Smooth muscle cell (in vitro differentiated cells): ENCODE data around the gene NMU. TPM values are rescaled to one million over a fixed set of nuclear protein-coding genes. Genes with fewer than 3 reads are reported as not detected.
"Not testable (repeated sequence)": the region's sequence is repeated elsewhere in the genome, so short reads cannot be mapped to it uniquely, and the experiment has no call there.

ENCODE experiments used
- DNase-seq: peaks from one replicate; lab custom pipeline; 2025; ENCODE audit not compliant: unreplicated experiment; lab: John Stamatoyannopoulos, UW
- H2AFZ ChIP-seq: fragments of 200-600 bp; sonication (generic); 2 replicates; pipeline ENCODE4 v1.6.0; 2016; ENCODE audit warnings: antibody characterized with exemption, low read depth, mild to moderate bottlenecking
- H3F3A ChIP-seq: fragments of 200-600 bp; sonication (generic); 2 replicates; pipeline ENCODE4 v1.6.0; 2017; ENCODE audit warnings: antibody characterized with exemption, low read depth
- H3K27ac ChIP-seq: fragments of 200-600 bp; sonication (generic); 2 replicates; pipeline ENCODE4 v1.5.1; 2016; ENCODE audit warnings: low read depth, mild to moderate bottlenecking
- H3K27me3 ChIP-seq: fragments of 200-600 bp; sonication (generic); 2 replicates; pipeline ENCODE4 v1.6.1; 2016; ENCODE audit warnings: low read depth, mild to moderate bottlenecking
- H3K36me3 ChIP-seq: fragments of 200-600 bp; sonication (generic); 2 replicates; pipeline ENCODE4 v1.5.1; 2016; ENCODE audit warnings: low read depth
- H3K4me1 ChIP-seq: fragments of 200-600 bp; sonication (generic); 2 replicates; pipeline ENCODE4 v1.5.1; 2016; ENCODE audit warnings: low read depth
- H3K4me2 ChIP-seq: fragments of 200-600 bp; sonication (generic); 2 replicates; pipeline ENCODE4 v1.6.0; 2016; ENCODE audit warnings: mild to moderate bottlenecking
- H3K4me3 ChIP-seq: fragments of 200-600 bp; sonication (generic); 2 replicates; pipeline ENCODE4 v1.5.1; 2016; ENCODE audit warnings: mild to moderate bottlenecking
- H3K79me2 ChIP-seq: fragments of 200-600 bp; sonication (generic); 2 replicates; pipeline ENCODE4 v1.6.0; 2016; ENCODE audit warnings: low read depth, mild to moderate bottlenecking
- H3K9ac ChIP-seq: fragments of 200-600 bp; sonication (generic); 2 replicates; pipeline ENCODE4 v1.6.0; 2016; ENCODE audit warnings: low read depth
- H3K9me3 ChIP-seq: fragments of 200-600 bp; sonication (generic); replicated peaks from 2 replicates; pipeline ENCODE4 v1.5.1; 2016; ENCODE audit warnings: low read depth
- H4K20me1 ChIP-seq: fragments of 200-600 bp; sonication (generic); 2 replicates; pipeline ENCODE4 v1.6.0; 2016; ENCODE audit warnings: low read depth
- WGBS: methylation state at CpG from one replicate; pipeline ENCODE4 v1.1.7; 2016; ENCODE audit warnings: low lambda C conversion rate; 5-methylcytosine and 5-hydroxymethylcytosine counted together
- polyA plus RNA-seq: library from polyadenylated mRNA; unstranded; fragments of >200 nt; fragmentation: Nextera tagmentation; extraction: Ambion mirVana; gene quantifications from 2 replicates; pipeline ENCODE4 v1.2.1, GENCODE V29; 2016
- total RNA-seq: library from RNA; depleted of rRNA; stranded (reverse); fragments of >200 nt; gene quantifications from 2 replicates; pipeline ENCODE4 v1.2.3, GENCODE V29; 2014
- TF ChIP-seq, protein P1 (sequence below): fragments of 200-600 bp; sonication (generic); IDR thresholded peaks from 2 replicates; pipeline ENCODE4 v1.5.1; 2017; ENCODE audit warnings: borderline replicate concordance, mild to moderate bottlenecking, antibody characterized with exemption; ENCODE audit not compliant: insufficient read depth, poor library complexity, severe bottlenecking

Gene NMU
- total and polyA plus RNA-seq, 2 experiments from 2014 or later, result not detected

DNA sequence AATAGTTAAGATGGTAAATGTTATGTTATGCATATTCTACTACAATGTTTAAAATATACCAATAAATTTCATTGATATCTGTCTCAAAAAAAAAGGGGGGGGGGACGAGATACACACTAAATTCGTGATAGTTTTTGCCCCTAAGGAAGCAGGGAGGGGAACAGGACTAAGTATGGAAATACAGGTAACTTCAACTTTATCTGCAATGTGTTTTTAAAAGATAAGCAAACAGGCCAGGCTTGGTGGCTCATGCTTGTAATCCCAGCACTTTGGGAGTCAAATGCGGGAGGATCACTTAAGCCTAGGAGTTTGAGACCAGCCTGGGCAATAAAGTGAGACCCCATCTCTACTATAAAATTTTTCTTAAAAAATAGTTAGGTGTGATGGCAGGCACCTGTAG, 76.0 kb downstream of the NMU start:
- no peak for DNase-seq
- H3K4me2 ChIP-seq, result no peak overlapping the region
- H3K9me3 ChIP-seq, result no peaks in the 10 kb centered on the region
- no peaks in the 10 kb centered on the region for H3K36me3 ChIP-seq
- TF ChIP-seq, protein P1, sequence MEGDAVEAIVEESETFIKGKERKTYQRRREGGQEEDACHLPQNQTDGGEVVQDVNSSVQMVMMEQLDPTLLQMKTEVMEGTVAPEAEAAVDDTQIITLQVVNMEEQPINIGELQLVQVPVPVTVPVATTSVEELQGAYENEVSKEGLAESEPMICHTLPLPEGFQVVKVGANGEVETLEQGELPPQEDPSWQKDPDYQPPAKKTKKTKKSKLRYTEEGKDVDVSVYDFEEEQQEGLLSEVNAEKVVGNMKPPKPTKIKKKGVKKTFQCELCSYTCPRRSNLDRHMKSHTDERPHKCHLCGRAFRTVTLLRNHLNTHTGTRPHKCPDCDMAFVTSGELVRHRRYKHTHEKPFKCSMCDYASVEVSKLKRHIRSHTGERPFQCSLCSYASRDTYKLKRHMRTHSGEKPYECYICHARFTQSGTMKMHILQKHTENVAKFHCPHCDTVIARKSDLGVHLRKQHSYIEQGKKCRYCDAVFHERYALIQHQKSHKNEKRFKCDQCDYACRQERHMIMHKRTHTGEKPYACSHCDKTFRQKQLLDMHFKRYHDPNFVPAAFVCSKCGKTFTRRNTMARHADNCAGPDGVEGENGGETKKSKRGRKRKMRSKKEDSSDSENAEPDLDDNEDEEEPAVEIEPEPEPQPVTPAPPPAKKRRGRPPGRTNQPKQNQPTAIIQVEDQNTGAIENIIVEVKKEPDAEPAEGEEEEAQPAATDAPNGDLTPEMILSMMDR, result no peak
- no peak overlapping the region for H3K9ac ChIP-seq
- H3K27ac ChIP-seq, result no peak overlapping the region
- H3K4me3 ChIP-seq, result no peak overlapping the region
- no peaks in the 10 kb centered on the region for H4K20me1 ChIP-seq
- no peaks in the 10 kb centered on the region for H3K79me2 ChIP-seq
- 93% methylated on average over 3 of the region's 3 CpGs for WGBS
- H3K27me3 ChIP-seq, result no peaks in the 10 kb centered on the region
- H2AFZ ChIP-seq, result no peak overlapping the region
- no peaks in the 10 kb centered on the region for H3K4me1 ChIP-seq
- no peaks in the 10 kb centered on the region for H3F3A ChIP-seq

DNA sequence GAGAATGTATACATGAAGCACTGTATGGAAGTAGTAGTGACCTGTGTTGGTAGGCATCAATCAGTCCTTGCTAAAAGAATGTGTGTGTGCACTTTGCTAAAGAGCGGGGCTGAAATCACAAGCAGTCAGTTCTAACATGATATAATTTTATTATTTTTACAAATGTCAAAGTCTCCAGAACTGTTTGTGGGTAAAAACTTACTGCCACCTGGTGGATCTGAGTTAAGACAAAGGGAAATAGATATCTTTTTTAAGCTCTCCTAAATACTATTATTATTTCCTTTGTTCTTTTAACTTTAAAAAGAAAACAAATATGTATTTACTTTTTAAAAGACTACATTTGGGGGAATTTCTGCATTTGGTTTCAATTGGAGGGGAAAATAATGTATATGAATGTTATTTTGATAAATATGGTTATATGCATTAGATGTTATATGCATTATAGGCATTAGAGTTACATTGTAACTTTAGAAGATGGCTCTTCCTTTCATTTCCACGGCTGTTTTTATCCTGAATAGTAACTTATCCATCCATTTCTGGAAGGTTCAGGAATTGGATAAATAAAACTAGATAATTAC, 81.6 kb downstream of the NMU start:
- Histone ChIP-seq H3K36me3 (no peaks in the 10 kb centered on the region), H3K27ac (no peak overlapping the region), H3K27me3 (no peaks in the 10 kb centered on the region), H3K9ac (no peak overlapping the region), H3K4me1 (no peaks in the 10 kb centered on the region), H2AFZ (no peak overlapping the region), H3K9me3 (no peaks in the 10 kb centered on the region), H4K20me1 (no peaks in the 10 kb centered on the region), H3K4me3 (no peak overlapping the region), H3K4me2 (no peak overlapping the region), H3K79me2 (no peaks in the 10 kb centered on the region), H3F3A (peaks cover 4% of the 10 kb centered on the region)
- no peak for DNase-seq
- TF ChIP-seq, protein P1, result peak; percentile 48
- WGBS, result 74% methylated on average over 2 of the region's 2 CpGs

DNA sequence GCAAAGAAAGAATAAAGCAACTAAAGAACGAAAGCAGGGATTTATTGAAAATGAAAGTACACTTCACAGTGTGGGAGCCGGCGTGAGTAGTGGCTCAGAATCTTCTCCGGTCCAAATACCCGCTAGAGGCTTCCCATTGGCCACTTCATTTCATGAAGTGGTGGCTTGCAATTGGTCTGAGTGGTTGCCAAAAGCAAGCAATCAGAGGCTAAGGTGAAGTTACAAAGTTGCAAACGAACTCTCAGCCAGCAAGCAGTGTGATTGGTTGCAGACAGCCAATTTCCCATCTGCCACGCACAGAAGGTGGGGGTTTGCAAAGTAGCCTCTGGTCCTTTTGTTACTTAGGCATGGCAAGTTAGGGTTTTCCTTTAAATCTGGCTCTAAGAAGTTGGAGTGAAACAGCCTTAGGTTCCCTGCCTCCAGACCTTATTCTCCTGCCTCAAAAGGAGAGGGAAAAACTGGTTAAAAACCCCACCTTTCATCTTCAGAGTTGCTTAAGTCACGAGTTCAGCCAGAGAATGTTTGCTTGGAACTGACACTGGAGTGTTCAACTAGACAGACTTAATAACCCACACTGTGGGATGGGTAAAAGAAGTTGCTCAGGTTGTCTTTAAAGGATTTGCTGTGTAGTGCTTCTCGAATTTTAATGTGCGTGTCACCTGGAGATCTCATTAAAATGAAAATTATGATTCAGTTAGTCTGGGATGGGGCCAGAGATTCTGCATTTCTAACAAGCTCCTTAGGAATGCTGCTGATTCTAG, 82.5 kb downstream of the NMU start:
- Histone ChIP-seq H3K4me2 (no peak overlapping the region), H3K4me3 (no peak overlapping the region)

DNA sequence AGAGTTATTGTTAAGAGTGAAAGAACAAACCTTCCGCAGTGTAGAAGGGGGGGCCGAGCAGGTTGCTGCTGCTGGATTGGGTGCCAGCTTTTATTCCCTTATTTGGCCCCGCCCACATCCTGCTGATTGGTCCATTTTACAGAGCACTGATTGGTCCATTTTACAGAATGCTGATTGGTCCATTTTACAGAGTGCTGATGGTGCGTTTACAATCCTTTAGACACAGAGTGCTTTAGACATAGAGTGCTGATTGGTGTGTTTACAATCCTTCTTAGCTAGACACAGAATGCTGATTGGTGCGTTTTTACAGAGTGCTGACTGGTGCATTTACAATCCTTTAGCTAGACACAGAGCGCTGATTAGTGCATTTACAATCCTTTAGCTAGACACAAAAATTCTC, 84.1 kb downstream of the NMU start:
- not testable (repeated sequence) for H3K4me1 ChIP-seq, H3K4me3 ChIP-seq, H3K9ac ChIP-seq, H4K20me1 ChIP-seq, H3K36me3 ChIP-seq, H3K27ac ChIP-seq, H2AFZ ChIP-seq, H3K79me2 ChIP-seq, H3K4me2 ChIP-seq, DNase-seq, H3K9me3 ChIP-seq, H3K27me3 ChIP-seq
- WGBS, result 96% methylated on average over 6 of the region's 6 CpGs
- H3F3A ChIP-seq, result peaks cover 18% of the 10 kb centered on the region

More for the DNA sequence above, 82.5 kb downstream of the NMU start:
- H3F3A ChIP-seq, result peaks cover 4% of the 10 kb centered on the region
- no peak overlapping the region for H2AFZ ChIP-seq
- no peak overlapping the region for H3K9ac ChIP-seq
- H3K27ac ChIP-seq, result no peak overlapping the region
- H3K27me3 ChIP-seq, result no peaks in the 10 kb centered on the region
- no peaks in the 10 kb centered on the region for H3K9me3 ChIP-seq
- DNase-seq, result no peak
- TF ChIP-seq, protein P1, result no peak
- 82% methylated on average over 10 of the region's 10 CpGs for WGBS
- H3K4me1 ChIP-seq, result no peaks in the 10 kb centered on the region
- no peaks in the 10 kb centered on the region for H3K79me2 ChIP-seq
- H4K20me1 ChIP-seq, result no peaks in the 10 kb centered on the region
- H3K36me3 ChIP-seq, result no peaks in the 10 kb centered on the region
